ENCODE measurements around the gene KLHL6.

The KLHL6 gene

GRCh38 chr3:183540501-183541234 lies 14.8 kb downstream of the KLHL6 start:
- peaks cover 88% of the 10 kb centered on the region for H3K4me1 ChIP-seq (ENCODE audit: low read length)
- no peaks in the 10 kb centered on the region for H3K27me3 ChIP-seq (replicated peaks; ENCODE audit: insufficient read depth, low read length)
- H4K20me1 ChIP-seq (ENCODE audit: insufficient read depth, low read length) = no peaks in the 10 kb centered on the region
- H3K9ac ChIP-seq (ENCODE audit: low read length) = peak overlapping the region; percentile 19; the same call in 1 of the 2 replicates
- H3K4me2 ChIP-seq (ENCODE audit: low read depth, low read length) = peak overlapping the region; percentile 72
- H3K4me3 ChIP-seq (ENCODE audit: low read length) = peak overlapping the region; percentile 19; the same call in 1 of the 2 replicates
- H3K79me2 ChIP-seq (ENCODE audit: low read length) = peaks cover 100% of the 10 kb centered on the region
- no peaks in the 10 kb centered on the region for H3K9me2 ChIP-seq (replicated peaks; ENCODE audit: insufficient read depth, low read length)
- no peak for TF ChIP-seq EZH2 (optimal IDR thresholded peaks at IDR 0.05; ENCODE audit: low read depth, low read length)
- no peak for TF ChIP-seq EZH2phosphoT487 (IDR thresholded peaks at IDR 0.05; ENCODE audit: low read length)
- no peak for TF ChIP-seq CTCF (IDR thresholded peaks at IDR 0.05; ENCODE audit: low read length)
- peak; percentile 53 for DNase-seq
- peak overlapping the region; percentile 76 for H3K27ac ChIP-seq (ENCODE audit: low read length)
- H2AFZ ChIP-seq (ENCODE audit: low read length) = no peak overlapping the region
- no peaks in the 10 kb centered on the region for H3K9me3 ChIP-seq (replicated peaks; ENCODE audit: insufficient read depth, low read length)
- H3K36me3 ChIP-seq (replicated peaks; ENCODE audit: insufficient read depth, low read length) = no peaks in the 10 kb centered on the region
- peaks cover 57% of the 10 kb centered on the region for H3F3A ChIP-seq (ENCODE audit: insufficient read depth, low read length)

- no peak overlapping the region for H3K9ac ChIP-seq (ENCODE audit: low read length)
- H3K27me3 ChIP-seq (replicated peaks; ENCODE audit: insufficient read depth, low read length) = no peaks in the 10 kb centered on the region
- no peaks in the 10 kb centered on the region for H3K9me3 ChIP-seq (replicated peaks; ENCODE audit: insufficient read depth, low read length)
- no peaks in the 10 kb centered on the region for H3K9me2 ChIP-seq (replicated peaks; ENCODE audit: insufficient read depth, low read length)
- H3K27ac ChIP-seq (ENCODE audit: low read length) = peak overlapping the region; percentile 76; the same call in 1 of the 2 replicates
- H3K4me3 ChIP-seq (ENCODE audit: low read length) = no peak overlapping the region
- DNase-seq = no peak
- H3F3A ChIP-seq (ENCODE audit: insufficient read depth, low read length) = peaks cover 57% of the 10 kb centered on the region
- H3K36me3 ChIP-seq (replicated peaks; ENCODE audit: insufficient read depth, low read length) = no peaks in the 10 kb centered on the region
- no peaks in the 10 kb centered on the region for H4K20me1 ChIP-seq (ENCODE audit: insufficient read depth, low read length)
- H3K4me2 ChIP-seq (ENCODE audit: low read depth, low read length) = peak overlapping the region; percentile 72; the same call in 1 of the 2 replicates
- H2AFZ ChIP-seq (ENCODE audit: low read length) = no peak overlapping the region
- H3K4me1 ChIP-seq (ENCODE audit: low read length) = peaks cover 87% of the 10 kb centered on the region
- TF ChIP-seq EZH2phosphoT487 (IDR thresholded peaks at IDR 0.05; ENCODE audit: low read length) = no peak
- no peak for TF ChIP-seq EZH2 (optimal IDR thresholded peaks at IDR 0.05; ENCODE audit: low read depth, low read length)
- TF ChIP-seq CTCF (IDR thresholded peaks at IDR 0.05; ENCODE audit: low read length) = no peak
- H3K79me2 ChIP-seq (ENCODE audit: low read length) = peaks cover 99% of the 10 kb centered on the region
Measured at GRCh38 chr3:183539811-183540210, 15.7 kb downstream of the KLHL6 start.

GRCh38 chr3:183538486-183538885 lies 17.0 kb downstream of the KLHL6 start:
- no peaks in the 10 kb centered on the region for H3K9me3 ChIP-seq (replicated peaks; ENCODE audit: insufficient read depth, low read length)
- no peak overlapping the region for H2AFZ ChIP-seq (ENCODE audit: low read length)
- H3K4me3 ChIP-seq (ENCODE audit: low read length) = no peak overlapping the region
- peaks cover 98% of the 10 kb centered on the region for H3K79me2 ChIP-seq (ENCODE audit: low read length)
- TF ChIP-seq CTCF (IDR thresholded peaks at IDR 0.05; ENCODE audit: low read length) = no peak
- no peaks in the 10 kb centered on the region for H4K20me1 ChIP-seq (ENCODE audit: insufficient read depth, low read length)
- H3K27ac ChIP-seq (ENCODE audit: low read length) = no peak overlapping the region
- no peaks in the 10 kb centered on the region for H3K27me3 ChIP-seq (replicated peaks; ENCODE audit: insufficient read depth, low read length)
- no peak for DNase-seq
- H3F3A ChIP-seq (ENCODE audit: insufficient read depth, low read length) = peaks cover 66% of the 10 kb centered on the region
- H3K9ac ChIP-seq (ENCODE audit: low read length) = no peak overlapping the region
- H3K36me3 ChIP-seq (replicated peaks; ENCODE audit: insufficient read depth, low read length) = no peaks in the 10 kb centered on the region
- H3K4me2 ChIP-seq (ENCODE audit: low read depth, low read length) = no peak overlapping the region
- peaks cover 92% of the 10 kb centered on the region for H3K4me1 ChIP-seq (ENCODE audit: low read length)
- no peaks in the 10 kb centered on the region for H3K9me2 ChIP-seq (replicated peaks; ENCODE audit: insufficient read depth, low read length)
